VCaP (cell line): ENCODE data around the gene DUS2.
A peak's percentile ranks its signal among the peaks of the same experiment; 100 is the strongest.

Source experiments
- H3K27ac ChIP-seq: fragments of 450-650 bp; 2 replicates; pipeline ENCODE4 v1.5.1; 2017
- TF ChIP-seq, protein P1 (sequence below): fragments of 450-650 bp; conservative IDR thresholded peaks from 2 replicates; pipeline ENCODE4 v1.5.1; 2017; ENCODE audit warnings: mild to moderate bottlenecking, moderate library complexity

Gene DUS2

DNA sequence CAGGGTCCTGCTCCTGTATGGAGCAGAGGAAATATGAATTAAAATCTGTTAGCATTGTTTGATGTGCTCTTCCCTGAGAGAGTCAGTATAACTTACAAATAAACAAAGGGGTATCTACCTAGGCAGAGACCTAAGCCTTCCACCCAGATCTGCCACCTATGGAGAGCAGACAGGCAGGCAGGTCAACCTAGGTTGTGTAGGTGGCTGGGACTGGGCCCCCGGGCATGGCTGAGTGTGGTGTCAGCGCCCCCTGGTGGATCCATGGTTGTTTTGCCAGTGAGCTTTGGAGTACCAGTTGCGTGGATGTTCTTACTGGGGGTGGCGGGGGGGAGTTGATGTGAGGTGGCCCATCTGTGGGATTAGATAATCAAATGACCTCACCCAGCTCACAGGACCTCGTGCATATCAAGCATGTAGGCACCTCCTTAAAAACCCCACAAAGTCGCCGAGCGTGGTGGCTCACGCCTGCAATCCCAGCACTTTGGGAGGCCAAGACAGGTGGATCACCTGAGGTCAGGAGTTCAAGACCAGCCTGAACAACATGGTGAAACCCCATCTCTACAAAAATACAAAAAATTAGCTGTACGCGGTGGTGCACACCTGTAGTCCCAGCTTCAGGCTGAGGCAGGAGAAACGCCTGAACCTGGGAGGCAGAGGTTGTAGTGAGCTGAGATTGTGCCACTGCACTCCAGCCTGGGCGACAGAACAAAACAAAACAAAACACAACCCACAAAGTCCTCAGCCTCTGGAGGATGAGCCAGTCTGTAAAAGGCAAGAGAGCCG, 17.6 kb downstream of the DUS2 start:
- no peak overlapping the region for H3K27ac ChIP-seq
- TF ChIP-seq, protein P1, sequence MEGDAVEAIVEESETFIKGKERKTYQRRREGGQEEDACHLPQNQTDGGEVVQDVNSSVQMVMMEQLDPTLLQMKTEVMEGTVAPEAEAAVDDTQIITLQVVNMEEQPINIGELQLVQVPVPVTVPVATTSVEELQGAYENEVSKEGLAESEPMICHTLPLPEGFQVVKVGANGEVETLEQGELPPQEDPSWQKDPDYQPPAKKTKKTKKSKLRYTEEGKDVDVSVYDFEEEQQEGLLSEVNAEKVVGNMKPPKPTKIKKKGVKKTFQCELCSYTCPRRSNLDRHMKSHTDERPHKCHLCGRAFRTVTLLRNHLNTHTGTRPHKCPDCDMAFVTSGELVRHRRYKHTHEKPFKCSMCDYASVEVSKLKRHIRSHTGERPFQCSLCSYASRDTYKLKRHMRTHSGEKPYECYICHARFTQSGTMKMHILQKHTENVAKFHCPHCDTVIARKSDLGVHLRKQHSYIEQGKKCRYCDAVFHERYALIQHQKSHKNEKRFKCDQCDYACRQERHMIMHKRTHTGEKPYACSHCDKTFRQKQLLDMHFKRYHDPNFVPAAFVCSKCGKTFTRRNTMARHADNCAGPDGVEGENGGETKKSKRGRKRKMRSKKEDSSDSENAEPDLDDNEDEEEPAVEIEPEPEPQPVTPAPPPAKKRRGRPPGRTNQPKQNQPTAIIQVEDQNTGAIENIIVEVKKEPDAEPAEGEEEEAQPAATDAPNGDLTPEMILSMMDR: peak; percentile 80

DNA sequence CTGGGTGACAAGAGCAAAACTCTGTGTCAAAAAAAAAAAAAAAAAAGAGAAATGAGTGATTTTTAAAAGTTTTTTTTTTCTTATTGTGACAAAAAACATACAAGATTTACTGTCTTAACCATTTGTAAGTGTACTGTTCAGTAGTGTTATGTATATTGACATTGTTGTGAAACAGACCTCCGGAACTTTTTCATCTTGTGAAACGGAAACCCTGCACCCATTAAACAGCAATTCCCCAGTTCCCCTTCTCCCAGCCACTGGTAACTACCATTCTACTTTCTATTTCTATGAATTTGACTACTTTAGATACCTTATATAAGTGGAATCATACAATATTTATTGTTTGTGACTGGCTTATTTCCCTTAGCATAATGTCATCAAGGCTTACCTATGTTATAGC, 18.7 kb downstream of the DUS2 start:
- TF ChIP-seq, protein P1: no peak
- no peak overlapping the region for H3K27ac ChIP-seq

DNA sequence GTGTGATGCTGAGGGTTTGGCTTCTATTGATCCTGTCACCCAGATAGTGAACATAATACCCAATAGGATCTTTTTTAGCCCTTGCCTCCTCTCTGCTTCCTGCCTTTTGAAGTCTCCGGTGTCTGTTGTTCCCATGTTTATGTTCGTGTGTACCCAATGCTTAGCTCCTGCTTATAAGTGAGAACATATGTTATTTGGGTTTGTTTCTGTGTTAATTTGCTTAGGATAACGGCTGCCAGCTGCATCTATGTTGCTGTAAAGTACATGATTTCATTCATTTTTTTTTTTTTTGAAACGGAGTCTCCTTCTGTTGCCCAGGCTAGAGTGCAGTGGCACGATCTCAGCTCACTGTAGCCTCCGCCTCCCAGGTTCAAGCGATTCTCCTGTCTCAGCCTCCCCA, 23.0 kb downstream of the DUS2 start:
- H3K27ac ChIP-seq: no peak overlapping the region
- TF ChIP-seq, protein P1: no peak

DNA sequence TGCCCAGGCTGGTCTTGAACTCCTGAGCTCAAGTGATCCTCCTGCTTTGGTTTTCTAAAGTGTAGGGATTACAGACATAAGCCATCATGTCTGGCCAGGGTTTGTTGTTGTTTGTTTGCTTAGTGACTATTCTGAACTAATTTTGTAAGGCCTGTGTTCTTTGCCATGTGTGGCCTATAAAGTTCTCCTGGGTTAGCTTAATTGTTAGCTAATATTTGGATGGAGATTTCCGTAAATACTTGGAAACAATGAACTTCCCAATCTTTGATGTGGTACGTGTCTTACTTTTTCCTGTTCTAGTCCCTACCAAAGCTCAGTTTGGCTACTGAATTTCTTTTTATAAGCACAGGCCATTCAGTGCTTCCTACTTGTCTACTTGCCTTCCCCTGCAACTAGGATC, 24.9 kb downstream of the DUS2 start:
- peak overlapping the region; percentile 42 for H3K27ac ChIP-seq
- TF ChIP-seq, protein P1: no peak

DNA sequence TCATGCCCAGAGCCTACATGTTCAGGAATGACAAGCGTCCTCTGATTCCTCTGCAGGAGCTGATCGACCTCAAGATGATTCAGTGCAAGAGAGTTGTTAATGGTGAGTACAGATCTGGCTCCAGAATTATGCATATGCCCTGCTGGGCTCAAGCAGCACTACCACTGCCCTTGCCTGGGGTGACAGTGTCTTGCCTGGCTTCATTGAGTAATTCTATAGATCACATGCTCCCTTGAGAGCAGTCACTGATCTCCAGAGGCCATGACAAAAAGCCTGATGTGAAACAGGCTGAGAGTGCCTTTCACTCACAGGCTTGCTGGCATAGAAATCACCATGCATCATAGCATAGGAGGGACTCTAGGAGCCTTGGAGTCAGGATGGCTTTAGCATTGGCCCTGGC, 26.4 kb downstream of the DUS2 start:
- TF ChIP-seq, protein P1: no peak
- H3K27ac ChIP-seq: no peak overlapping the region

DNA sequence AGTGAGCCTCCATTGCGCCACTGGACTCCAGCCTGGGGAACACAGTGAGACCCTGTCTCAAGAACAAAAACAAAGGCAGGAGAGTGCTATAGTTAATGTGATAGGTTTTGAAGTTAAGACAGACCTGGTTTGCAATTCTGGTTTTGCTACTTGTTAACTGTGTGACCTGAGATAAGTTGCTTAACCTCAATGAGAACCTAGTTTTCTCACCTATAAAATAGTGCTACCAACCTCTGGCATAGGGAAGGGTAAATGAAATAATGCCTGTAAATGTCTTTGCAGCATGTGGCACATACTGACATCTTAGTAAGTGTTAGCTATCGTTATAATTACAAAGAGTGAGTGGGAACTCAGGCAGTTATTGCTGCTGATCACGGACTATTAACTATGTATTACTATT, 32.3 kb downstream of the DUS2 start:
- TF ChIP-seq, protein P1: no peak
- no peak overlapping the region for H3K27ac ChIP-seq

DNA sequence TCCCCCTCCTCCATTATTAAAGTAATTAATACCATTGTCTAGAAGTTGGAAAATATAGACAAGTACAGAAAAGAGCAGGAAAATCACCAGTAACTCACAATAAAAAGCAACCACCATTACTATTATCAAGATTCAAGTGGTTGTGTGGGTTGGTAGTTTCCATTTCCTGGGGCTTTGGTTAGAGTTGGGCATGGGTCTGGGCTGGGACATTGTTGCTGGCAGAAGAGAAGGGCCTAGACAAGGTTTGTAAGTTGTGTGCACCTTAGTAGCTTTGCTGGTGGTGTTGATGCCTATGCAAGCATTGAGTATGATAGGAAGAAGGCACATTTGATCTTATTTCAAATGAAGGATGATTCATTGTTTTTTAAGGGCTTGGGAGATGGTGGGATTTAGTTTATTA, 36.7 kb downstream of the DUS2 start:
- TF ChIP-seq, protein P1: no peak
- H3K27ac ChIP-seq: no peak overlapping the region
